NCI-H1417 (cell line): ENCODE results near the gene ETNPPL.
"Not testable (repeated sequence)": the region's sequence is repeated elsewhere in the genome, so short reads cannot be mapped to it uniquely, and the experiment has no call there.

Experiments used
- DNase-seq, 3 experiments: peaks; one replicate each; lab custom pipeline; 2025; lab: John Stamatoyannopoulos, UW

The ETNPPL gene

DNA sequence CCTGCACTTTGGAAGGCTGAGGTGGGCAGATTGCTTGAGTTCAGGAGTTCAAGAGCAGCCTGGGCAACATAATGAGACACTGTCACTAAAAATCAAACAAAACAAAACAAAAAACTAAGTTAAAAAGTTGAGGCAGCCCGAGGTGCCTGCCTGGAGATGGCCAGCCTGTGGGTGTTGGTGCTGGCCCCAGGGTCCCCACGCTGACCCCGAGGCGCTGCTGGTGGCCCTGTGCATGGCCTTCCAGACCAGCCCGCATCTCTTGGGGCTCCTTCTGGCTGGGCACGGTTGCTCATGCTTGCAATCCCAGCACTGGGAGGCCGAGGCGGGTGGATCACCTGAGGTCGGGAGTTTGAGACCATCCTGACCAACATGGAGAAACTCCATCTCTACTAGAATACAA, 4.4 kb downstream of the ETNPPL start:
- DNase-seq, result no peak

DNA sequence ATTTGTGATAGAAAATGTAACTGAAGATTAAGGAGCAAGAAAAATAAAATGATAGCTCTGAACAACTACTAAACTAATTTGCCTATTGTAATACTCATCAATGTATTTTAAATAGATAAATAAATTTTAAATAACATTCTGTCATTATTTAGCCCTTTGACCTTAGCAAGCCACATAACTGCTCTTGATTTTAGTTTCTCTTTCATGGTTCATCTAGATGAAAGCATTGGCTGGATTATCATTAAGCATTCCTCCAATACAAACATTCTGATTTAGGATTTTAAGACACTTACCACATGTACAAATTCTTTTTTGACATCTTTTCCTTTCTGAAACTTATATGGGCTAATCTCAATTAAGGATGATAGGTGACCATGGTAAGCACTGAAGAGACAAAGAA, 8.5 kb downstream of the ETNPPL start:
- no peak for DNase-seq

DNA sequence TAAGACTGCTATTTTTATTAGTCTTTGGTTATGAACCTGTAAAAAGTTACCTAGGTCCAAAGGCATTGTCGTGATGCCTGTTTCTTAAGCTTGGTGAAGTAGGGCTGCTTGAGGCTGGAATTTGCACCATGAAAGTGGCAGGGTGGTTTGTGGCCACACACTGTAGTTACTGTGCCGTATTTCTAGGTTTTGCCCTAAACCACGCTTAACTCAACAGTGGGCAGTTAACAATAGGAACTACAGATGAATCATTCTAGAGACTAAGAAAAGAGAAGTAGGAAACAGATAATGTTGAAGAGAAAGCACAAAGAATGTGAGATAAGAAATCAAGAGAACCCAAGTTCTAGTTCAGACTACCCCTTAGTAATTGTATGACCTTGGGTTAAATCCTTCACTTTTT, 11.5 kb downstream of the ETNPPL start:
- DNase-seq, result no peak

DNA sequence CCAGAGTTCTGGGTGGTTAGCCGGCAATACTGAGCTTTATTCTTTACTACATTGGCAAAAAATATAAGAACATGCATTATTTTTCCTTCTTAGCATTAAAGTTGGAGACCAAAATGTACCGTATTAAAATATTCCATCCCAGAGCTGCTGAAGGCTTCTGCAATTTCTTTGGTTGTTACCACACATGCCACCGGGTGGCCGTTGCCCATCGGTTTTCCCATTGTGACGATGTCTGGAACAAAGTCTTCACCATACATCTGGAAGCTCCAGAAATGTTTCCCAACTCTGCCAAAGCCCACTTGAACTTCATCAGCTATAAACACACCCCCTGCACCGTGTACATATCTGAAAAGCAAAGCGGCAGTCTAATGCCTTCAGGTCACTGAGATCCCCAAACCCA, 13.7 kb downstream of the ETNPPL start:
- no peak for DNase-seq

- no peak for DNase-seq
Observed at GRCh38 chr4:108746511-108746910, 16.3 kb downstream of the ETNPPL start.

DNA sequence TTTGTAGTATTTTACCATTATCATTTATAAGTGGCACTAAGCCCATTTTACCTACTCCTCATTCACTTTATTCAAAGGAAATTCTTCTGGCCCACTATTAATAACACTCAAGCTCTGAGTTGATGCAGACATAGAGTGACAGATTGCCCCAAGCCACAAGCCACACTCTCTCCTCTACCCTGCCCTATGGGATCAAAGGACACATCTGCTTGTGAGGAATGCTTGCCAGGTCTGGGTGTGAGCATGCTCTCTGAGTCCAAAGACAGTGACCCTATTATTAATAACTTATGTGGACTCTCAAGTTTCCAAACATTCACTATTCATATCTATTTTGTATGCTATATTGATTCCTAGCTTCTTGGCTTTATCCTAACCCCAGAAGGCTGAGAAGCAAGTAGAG, 18.5 kb downstream of the ETNPPL start:
- DNase-seq, result no peak

GRCh38 chr4:108742451-108743420, 20.1 kb downstream of the ETNPPL start:
- peak in 2 of 3 experiments; percentile 5 to 37 for DNase-seq

DNA sequence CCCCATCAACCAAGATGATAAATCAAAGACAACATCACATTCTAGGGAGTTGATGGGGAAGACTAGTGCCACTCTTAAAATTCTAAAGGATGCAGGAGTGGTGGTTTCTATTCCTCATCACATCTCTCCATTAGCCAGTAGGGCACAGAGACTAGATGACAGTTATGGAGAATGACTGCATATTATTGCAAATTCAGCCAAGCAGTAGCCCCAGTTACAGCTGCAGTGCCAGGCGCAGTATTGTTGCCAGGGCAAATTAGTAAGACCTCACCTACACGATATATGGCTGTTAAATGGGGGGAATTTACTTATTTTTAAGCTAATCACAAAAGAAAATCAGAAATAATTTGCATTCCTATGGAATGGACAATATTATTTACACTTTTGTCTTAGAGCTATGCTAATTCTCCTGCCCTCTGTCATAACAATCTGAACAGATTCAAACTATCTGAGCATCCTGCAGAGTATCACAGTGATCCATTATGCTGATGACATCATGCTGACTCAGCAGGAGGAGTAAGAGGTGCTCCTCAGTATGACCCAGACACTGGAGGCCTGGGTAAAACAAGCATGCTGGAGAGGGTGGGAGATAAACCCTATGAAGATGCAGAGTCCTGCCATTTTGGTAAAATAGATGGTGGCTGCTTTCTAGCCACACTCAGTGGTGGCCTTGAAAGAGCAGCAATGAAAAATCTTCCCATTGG, 24.7 kb downstream of the ETNPPL start:
- no peak for DNase-seq

DNA sequence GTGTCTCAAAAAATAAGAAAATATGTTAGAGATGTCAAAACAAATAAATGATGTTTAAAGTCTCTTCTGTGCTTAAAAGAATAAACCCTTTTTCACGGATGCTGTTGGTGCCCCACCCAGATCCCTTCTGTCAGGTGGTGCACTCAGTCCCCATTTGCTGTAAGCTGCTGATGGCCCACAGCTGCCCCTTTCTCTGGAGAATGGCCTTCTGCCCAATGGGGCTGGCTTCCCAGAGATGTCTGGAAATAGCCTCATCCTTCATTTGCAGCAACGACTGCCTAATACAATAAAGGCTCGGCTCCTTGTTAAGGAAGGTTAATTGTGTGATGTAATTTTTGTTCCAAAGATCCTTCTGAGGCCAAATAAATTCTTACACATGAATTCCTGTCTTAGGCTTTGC, 31.8 kb downstream of the ETNPPL start:
- DNase-seq, result no peak

DNA sequence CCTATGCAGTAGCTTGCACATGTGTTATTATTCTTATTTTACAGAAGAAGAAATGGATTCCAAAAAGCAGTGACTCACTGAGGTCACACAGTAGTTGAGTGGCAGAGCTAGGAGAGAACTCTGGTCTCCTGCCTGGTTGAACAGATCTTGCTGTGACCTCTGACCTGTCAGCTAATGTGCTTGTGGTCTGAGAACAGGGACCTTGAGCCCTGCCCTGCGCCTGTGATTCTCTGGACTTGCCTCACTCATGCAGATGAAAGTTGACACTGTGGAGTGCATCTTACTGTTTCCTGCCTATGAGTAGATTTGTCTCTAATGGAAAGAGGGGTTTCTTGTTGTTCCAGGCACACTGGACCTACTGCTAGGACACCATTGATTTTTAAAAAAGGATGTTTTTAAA, 32.3 kb downstream of the ETNPPL start:
- no peak for DNase-seq

DNA sequence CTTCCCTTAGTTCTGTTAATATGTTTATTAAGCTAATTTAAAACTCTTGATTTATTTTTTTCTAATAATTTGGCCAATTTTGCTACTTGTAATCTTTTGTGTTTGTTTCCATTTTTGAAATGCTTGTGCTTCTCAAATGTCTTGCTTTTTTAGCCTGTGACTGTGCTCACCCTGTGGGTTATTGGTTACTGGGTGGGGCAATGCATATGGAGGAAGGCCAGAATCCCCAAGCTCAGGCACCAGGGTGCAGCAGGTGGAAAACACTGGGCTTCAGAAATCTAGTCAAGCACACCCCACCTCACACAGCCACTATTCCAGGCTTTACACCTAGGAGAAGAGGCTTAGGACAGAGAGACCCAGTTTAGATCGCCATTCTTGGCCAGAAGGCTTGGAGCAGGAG, 33.1 kb downstream of the ETNPPL start:
- no peak for DNase-seq

DNA sequence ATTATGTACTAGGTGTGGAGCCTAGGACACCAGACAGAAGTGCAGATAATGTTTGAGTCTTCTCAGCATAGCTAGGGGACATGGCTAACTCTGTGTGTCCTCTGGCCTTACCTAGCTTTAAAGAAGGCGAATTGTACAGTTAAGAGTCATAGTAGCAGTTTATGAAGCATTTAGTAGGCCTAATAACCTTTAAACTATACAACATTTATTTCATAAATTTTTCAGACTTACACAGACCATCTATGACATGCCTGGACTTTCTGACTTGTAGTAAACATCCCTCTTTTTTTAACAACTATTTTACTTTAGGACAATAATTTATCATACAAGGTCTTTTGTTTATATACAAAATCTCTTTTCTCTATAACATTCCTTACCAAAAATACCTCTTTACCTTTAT, 37.4 kb downstream of the ETNPPL start:
- DNase-seq, result no peak

GRCh38 chr4:108717386-108717785, 45.5 kb downstream of the ETNPPL start:
- DNase-seq, result no peak

DNA sequence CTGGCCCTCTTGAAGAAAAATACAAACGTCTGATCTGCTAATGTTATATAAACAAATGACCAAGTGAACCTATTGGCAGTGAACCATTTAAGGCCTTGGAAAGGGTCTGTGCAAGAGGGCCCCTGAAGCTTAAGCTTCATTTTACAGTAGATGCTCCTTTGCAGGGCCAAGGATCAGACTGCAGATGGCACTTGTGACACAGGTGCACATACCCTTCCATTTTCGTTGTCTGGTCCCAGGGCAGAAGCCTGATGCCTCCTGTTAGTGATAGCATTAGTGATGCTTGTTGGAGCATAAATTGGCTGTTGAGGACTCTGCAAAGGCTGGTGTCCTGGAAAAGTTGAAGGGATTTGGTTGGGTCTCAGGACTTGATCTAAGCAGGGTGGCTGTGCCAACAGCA, 46.5 kb downstream of the ETNPPL start:
- DNase-seq, result no peak

GRCh38 chr4:108714880-108715279, 48.0 kb downstream of the ETNPPL start:
- DNase-seq, result no peak

- DNase-seq, result not testable (repeated sequence)
Observed at GRCh38 chr4:108710578-108710977, 52.3 kb downstream of the ETNPPL start.

DNA sequence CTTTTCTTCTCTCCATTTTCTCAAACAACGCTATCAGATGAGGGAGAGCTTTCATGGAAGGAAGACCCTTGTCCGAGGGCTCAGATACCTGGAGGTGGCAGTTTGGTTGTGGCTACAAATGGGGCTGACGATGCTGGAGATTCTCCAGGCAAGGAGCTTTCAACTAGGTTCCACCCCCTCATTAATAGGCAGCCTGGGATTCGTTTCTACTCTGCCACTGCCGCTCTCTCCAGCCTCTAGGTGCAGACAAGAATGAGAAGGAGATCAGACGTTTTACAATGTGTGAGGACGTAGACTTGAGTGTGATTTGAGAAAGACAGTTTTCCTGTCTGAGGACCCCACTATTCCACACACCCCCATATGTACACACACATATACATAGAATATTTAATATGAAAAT, 53.1 kb downstream of the ETNPPL start:
- no peak for DNase-seq

DNA sequence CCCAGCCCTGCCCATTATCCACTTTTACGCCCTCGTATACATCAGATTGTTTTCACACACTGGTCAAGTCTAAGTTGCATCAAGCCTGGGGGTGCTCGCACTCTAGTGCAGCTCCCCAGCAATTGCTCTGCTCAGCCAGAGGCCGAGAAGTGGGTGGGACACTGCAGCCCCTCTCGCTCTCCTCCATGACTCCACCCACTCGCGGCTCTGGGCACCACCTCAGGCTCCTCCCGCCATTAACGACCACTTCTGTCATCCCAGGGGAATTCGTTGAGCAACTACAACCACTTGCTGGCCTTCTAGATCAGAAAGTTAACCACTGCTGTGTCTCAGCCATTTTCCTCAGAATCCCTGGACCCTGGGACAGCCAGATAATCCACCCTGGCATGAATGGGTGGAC, 53.6 kb downstream of the ETNPPL start:
- DNase-seq, result no peak

GRCh38 chr4:108706289-108706688, 56.6 kb downstream of the ETNPPL start:
- no peak for DNase-seq

DNA sequence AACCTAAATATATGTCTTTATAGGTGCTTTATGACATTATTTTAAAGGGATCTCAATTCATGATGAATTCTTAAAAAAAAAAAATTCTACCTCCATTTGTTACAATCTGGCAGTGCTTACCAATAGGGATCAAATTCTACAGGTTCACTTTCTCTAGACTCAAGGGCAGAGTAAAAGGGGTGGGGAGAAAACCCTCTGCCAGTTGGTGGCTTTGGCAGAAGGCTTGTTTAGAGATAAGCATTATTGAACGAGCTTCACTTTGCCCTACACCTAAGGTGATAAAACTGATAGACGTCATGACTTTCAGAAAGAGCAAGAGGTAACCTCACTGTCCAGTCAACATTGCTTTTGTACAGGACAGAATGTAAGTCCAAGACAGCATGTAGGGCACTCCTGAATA, 58.9 kb downstream of the ETNPPL start:
- DNase-seq, result no peak

DNA sequence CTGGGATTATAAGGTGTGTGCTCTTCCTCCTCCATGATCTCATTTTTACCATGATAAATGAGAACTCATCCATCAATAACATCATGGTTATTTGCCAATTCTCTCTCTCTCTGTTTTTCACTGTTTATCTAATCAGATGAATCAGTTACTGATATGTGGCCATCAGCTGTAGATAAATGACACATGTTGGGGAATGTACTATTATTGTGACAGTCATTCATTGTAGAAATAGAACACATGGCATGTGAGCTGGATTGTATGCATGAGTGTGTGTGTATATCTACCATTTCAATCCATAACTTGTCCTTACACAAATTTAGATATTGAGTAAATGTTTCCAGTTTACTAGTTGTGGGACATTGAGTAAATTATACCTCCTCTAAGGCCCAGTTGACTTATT, 59.5 kb downstream of the ETNPPL start:
- no peak for DNase-seq

DNA sequence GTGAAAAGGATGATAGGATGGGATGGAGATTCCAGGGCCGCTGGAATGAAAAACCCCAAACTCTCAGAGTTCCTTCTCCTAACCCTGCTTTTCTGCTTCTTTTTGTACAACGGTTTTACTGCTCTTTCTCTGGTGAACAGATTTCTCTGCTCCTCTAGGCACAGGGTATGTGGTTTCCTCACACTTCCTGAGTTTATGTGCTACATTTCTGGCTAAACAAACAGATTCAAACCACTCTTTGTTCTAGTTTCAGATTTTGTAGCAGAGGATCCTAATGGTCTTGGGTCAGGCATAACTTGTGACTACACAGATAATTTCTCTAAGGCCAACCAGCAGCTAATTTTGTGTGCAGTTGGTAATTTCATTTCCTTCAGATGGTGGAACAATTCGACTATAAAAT, 59.9 kb downstream of the ETNPPL start:
- no peak for DNase-seq

GRCh38 chr4:108700081-108700757, 62.6 kb downstream of the ETNPPL start:
- no peak for DNase-seq
